Measurements from ENCODE around the gene MRPL58.
A peak's percentile ranks its signal among the peaks of the same experiment; 100 is the strongest.

Gene MRPL58

DNA sequence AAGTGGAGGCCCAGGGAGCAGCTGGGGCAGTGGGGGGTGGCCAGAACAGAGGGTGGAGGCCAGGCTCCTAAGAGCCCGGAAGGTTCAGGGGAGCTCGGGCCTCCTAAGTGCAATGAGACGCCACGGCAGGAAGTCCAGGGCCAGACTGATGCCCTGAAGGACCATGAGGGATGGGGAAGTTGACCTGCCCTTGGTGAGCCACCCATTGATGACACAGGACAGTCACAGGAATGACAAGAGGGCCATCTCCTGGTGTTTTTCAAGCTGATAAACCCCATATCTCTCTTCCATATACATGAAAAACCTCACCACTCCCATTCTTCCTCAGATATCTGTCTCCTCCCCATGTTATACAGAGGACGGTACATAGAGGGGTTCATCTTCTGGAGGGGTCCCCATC is 5.8 kb upstream of the MRPL58 start:
- DNase-seq = no peak
- TF ChIP-seq, protein P1, sequence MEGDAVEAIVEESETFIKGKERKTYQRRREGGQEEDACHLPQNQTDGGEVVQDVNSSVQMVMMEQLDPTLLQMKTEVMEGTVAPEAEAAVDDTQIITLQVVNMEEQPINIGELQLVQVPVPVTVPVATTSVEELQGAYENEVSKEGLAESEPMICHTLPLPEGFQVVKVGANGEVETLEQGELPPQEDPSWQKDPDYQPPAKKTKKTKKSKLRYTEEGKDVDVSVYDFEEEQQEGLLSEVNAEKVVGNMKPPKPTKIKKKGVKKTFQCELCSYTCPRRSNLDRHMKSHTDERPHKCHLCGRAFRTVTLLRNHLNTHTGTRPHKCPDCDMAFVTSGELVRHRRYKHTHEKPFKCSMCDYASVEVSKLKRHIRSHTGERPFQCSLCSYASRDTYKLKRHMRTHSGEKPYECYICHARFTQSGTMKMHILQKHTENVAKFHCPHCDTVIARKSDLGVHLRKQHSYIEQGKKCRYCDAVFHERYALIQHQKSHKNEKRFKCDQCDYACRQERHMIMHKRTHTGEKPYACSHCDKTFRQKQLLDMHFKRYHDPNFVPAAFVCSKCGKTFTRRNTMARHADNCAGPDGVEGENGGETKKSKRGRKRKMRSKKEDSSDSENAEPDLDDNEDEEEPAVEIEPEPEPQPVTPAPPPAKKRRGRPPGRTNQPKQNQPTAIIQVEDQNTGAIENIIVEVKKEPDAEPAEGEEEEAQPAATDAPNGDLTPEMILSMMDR (IDR thresholded peaks at IDR 0.05; ENCODE audit: low read depth, low read length, missing control alignments) = no peak
- Histone ChIP-seq H3K36me3 (replicated peaks) (peaks cover 39% of the 10 kb centered on the region), H3K27me3 (replicated peaks) (no peaks in the 10 kb centered on the region), H3K27ac (no peak overlapping the region), H3K4me3 (ENCODE audit: low read depth, low read length) (no peak overlapping the region)
- in situ Hi-C loops (cut with HindIII; ENCODE audit: low pct_ligation_motif_present, low sequenced_read_pairs) = no loop called here

DNA sequence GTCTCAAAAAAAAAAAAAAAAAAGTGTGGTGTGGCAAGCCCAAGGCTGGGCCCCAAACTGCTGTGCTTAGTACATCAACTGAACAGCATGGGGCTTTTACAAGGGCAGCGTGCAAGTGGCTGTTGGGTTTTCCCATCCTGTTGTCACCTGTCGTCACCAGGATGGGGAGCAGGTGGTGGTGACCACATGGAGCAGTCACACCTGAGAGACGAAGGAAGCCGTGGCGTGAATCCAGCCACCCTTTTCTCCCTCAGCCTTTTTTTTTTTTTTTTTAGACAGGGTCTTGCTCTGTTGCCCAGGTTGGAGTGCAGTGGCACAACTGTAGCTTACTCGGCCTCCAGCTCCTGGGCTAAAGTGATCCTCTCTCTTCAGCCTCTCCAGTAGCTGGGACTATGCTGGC is 4.1 kb upstream of the MRPL58 start:
- Histone ChIP-seq H3K27ac (no peak overlapping the region), H3K36me3 (replicated peaks) (peaks cover 24% of the 10 kb centered on the region), H3K4me3 (ENCODE audit: low read depth, low read length) (no peak overlapping the region), H3K27me3 (replicated peaks) (no peaks in the 10 kb centered on the region)
- in situ Hi-C loops (cut with HindIII; ENCODE audit: low pct_ligation_motif_present, low sequenced_read_pairs) = no loop called here
- no peak for DNase-seq
- TF ChIP-seq, protein P1 (IDR thresholded peaks at IDR 0.05; ENCODE audit: low read depth, low read length, missing control alignments) = no peak

DNA sequence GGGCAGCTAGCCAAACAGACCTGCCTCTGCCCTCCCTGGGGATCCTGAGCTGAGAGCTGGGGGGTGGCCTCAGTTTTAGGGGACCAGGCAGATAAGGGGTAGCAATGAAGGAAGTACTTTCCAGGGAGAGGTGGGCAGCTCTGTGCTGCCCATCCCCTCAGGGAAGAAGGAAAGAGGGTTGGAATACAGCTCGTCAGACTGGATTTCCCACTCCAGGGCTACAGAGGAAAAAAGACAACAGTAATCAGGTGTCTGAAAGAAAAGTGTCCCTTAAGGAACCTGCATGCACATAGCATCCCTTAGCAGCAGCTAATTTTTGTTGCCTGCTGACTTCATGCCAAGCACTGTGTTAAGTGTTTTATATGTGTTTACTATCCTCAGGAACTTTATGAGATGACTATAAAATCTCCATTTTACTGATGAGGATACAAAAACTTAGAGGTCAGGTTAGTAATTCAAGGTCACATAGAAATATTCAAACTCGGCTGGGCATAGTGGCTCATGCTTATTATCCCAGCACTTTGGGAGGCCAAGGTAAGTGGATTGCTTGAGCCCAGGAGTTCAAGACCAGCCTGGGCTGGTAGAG is 3.2 kb upstream of the MRPL58 start:
- Histone ChIP-seq H3K4me3 (ENCODE audit: low read depth, low read length) (no peak overlapping the region), H3K27me3 (replicated peaks) (no peaks in the 10 kb centered on the region), H3K27ac (no peak overlapping the region), H3K36me3 (replicated peaks) (peaks cover 17% of the 10 kb centered on the region)
- DNase-seq = no peak
- TF ChIP-seq, protein P1 (IDR thresholded peaks at IDR 0.05; ENCODE audit: low read depth, low read length, missing control alignments) = no peak
- in situ Hi-C loops (cut with HindIII; ENCODE audit: low pct_ligation_motif_present, low sequenced_read_pairs) = no loop called here

DNA sequence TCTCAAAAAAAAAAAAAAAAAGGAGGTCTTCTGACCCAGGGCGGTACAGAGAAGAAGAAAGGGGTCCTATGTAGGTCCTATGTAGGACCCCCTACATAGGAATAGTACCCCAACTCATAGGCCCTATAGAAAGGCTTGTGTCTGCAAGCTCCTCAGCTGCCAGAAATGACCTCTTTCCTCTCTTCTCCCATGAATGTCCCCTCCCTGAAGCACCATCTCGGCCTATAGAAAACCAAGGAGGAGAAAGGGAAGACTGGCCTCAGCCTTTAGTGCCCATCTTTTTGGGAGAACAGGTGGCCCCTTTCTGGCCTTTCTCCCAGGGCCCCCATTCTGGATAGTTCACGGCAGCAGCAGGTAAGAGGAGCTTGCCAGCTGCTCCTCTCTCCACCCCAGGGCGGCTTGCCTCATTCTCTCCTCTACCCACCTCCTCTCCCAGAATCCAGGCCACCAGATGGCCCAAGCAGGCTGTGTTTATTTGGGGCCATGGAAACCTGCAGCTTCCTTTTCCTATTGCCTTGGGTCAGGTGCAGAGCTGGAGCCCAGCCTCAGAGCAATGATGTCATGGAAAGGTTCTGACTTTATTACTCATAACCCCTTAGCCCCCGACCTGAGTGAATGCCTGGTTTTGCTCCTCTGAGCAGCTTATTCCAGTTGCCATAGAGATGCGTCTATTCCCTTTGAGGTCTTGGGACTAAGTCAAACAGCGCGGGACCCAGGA is 1.6 kb upstream of the MRPL58 start:
- no peak overlapping the region for H3K4me3 ChIP-seq (ENCODE audit: low read depth, low read length)
- no peaks in the 10 kb centered on the region for H3K27me3 ChIP-seq (replicated peaks)
- in situ Hi-C loops (cut with HindIII; ENCODE audit: low pct_ligation_motif_present, low sequenced_read_pairs) = no loop called here
- DNase-seq = no peak
- TF ChIP-seq, protein P1 (IDR thresholded peaks at IDR 0.05; ENCODE audit: low read depth, low read length, missing control alignments) = no peak
- H3K36me3 ChIP-seq (replicated peaks) = peaks cover 4% of the 10 kb centered on the region
- no peak overlapping the region for H3K27ac ChIP-seq

DNA sequence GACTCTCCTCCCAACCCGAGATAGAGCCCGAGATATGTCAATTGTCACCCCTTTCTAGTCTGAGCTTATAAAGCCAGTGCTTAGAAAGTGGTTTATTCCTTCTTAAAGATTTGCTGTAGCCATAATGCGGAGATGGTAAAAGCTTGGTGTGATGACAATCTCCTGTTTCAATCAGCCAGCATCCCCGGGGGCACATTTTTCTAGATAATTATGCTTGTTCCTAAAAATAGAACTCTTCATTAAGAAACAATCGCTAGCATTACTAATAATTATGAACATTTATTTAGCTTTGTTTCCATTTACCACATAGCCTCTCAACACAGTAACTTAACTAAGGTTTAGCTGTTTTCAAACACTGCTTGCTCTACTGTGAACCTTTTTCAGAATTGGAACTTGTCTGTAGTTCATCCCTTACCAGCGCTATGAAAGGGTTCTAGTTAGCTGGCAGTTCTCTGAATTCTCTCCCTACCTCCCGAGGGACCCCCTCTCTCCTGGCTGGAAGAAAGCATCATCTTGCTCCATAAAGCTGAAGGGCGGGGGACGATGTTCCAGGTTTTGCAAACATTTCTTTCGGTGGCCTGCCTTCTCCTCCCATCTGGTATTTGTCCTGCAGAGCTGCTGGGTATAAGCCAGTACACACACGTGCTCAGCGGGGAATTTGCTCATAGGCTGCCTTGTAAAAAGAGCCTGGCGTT is 922 bp upstream of the MRPL58 start:
- TF ChIP-seq, protein P1 (IDR thresholded peaks at IDR 0.05; ENCODE audit: low read depth, low read length, missing control alignments) = no peak
- Histone ChIP-seq H3K4me3 (ENCODE audit: low read depth, low read length) (peak overlapping the region; percentile 89), H3K27ac (peak overlapping the region; percentile 67), H3K36me3 (replicated peaks) (peaks cover 3% of the 10 kb centered on the region), H3K27me3 (replicated peaks) (no peaks in the 10 kb centered on the region)
- in situ Hi-C loops (cut with HindIII; ENCODE audit: low pct_ligation_motif_present, low sequenced_read_pairs) = no loop called here
- DNase-seq = peak; percentile 54

All from brain microvascular endothelial cell (primary cell).